ENCODE results near the gene SLC66A3.

Gene SLC66A3

GRCh38 chr2:11155381-11156035 lies at the start of gene SLC66A3:
TSS of gene SLC66A3 (plus strand) at chr2:11155467. CDS start at chr2:11155547, 80 bp downstream.
- no peak for DNase-seq (ENCODE audit: low spot score)

DNA sequence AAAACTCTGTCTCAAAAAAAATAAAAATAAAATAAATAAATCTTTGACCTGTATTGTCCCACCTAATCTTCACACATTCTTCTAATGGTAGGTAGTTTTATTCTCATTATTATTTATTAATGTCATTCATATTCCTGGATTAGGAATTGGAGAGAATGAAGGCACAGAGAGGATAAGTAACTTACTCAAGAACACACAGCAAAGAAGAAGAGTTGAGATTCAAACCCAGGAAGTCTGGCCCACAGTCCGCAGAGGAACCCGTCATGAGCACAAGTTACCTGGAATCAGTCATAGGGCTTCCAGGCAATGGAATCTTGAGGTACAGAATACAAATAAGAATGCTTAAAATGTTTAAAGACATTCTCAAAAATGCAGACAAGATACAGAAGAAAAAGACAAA lies 46.3 kb upstream of the SLC66A3 start:
- DNase-seq (ENCODE audit: low spot score): no peak

DNA sequence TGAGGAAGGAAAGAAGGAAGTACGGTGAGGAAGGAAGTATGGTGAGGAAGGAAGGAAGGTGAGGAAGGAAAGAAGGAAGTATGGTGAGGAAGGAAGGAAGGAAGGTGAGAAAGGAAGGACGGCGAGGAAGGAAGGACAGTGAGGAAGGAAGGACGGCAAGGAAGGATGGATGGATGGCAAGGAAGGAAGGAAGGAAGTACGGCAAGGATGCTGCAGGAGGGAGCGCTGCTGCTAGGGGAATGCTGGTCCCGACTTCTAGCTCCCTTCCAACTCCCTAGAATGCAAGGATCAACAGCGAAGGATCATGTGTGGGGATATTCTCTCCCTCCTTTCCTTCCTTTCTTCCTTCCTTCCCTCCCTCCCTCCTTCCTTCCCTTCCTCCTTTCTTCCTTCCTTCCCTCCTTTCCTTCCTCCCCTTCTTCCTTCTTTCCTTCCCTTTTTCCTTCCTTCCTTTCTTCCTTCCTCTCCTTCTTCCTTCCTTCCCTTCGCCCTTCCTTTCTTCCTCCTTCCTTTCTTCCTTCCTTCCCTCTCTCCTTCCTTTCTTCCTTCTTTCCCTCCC lies 42.3 kb upstream of the SLC66A3 start:
- DNase-seq (ENCODE audit: low spot score): no peak

GRCh38 chr2:11117776-11118175 lies 37.5 kb upstream of the SLC66A3 start:
- DNase-seq (ENCODE audit: low spot score): no peak

DNA sequence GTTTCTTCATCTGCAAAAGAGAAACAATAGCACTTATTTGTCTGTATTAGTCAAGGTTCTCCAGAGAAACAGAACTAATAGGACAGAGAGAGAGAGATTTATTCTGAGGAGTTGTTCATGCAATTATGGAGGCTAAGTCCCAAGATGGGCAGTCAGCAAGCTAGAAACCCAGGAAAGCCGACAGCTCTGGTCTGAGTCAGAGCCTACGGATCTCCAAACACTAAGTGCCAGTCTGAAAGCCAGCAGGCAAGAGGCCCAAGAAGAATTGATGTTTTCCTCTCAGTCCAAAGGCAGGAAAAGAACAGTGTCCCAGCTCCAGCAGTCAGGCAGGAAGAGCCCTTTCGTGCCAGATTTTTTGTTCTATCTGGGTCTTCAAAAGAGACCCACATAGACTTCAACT lies 36.5 kb upstream of the SLC66A3 start:
- DNase-seq (ENCODE audit: low spot score): no peak

- DNase-seq (ENCODE audit: low spot score): no peak
These were observed 34.0 kb upstream of the SLC66A3 start for GRCh38 chr2:11121099-11121822.

DNA sequence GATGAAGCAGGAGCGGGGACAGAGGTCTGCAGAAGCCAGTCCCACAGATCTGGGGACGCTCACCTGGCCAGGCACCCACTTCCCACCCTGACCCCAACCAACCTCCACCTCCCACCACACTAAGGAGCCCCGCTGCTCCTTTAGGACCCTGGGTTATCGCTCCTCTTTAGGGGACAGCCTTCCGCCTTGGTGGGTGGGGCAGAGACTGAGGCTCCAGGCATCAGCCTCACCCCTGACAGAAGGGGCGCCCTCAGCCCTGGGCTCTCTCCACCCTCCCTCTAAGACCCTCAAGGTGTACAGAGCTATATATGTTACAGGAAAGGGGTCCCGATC lies 33.5 kb upstream of the SLC66A3 start:
- DNase-seq (ENCODE audit: low spot score): no peak

- DNase-seq (ENCODE audit: low spot score): no peak
These were observed 32.9 kb upstream of the SLC66A3 start for GRCh38 chr2:11122380-11122779.

DNA sequence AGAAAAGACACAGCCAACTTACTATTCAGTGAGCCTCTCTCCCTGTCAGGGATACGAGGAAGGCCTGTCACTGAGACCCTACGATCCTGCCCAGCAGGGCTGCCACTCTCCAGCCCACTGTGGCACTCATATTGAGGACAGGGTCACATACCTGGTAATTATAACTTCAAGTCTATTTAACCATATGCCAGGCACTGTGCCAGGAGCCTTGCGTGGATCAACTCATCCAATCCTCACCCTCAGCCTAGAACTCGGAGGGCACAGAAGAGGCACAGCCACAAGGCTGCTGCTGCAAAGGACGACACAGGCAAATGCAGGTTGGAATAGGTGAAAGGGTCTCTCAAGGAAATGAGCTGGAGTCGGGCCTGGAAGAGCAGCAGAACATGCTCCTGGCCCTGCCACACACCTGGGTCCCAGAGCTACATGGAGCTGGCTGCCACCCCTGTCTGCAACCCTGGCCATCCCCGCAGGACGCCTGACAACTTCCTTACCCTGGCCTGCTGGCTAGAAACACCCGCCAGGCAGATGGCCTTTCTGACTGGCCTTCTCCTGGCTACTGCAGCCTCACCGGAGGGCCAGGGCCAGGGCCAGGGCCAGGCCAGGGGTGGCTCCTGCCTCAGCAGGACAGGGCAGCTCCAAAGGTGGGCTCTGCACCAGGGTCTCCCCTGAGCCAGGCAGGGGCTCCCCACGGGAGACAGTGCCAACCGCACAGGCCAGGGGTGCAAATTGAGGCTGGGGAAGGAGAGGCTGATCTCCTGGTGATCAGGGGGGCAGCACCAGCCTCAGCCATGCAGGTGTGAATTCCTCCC lies 32.1 kb upstream of the SLC66A3 start:
- no peak for DNase-seq (ENCODE audit: low spot score)

DNA sequence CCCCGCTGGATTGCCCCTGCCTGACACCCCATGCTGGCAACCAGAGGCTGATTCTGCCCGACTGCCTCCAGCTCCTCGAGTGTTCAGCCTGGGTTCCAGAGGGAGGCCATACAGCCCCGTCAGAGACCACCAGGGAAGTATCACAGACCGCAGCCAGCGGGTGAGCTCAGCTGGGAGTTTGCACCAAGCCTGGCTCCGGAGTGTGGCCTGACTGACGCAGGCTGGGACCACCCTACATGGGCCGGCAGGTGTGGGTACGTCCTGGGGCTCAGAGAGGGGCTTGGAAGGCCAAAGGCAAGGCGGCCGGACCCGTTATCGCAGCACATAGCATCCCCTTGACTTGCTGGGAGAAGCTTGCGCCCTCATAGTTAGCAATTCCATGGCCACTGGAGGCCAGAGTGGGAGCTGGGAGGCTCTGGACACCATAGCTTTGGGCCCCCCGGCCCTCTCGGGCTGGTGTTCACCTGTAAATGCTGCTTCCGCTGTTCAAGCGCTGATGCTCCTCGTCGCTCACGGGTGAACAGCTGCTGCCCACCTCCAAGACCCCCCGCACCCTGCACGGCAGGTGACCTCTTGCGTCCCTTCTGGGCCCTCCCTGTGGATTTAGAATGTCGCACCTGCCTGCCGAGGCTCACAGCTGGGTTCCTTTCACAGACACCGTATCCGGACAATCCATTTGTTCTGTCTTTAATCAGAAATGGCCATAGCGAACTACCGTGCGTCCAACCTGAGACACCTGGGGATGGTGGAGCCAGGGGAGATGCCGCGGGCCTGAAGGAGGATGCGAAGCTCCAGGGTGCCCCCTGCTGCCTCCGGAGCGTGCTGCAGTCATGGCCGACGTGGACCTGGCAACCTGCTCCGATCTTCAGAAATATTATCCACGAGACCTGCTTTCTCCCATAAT lies 31.2 kb upstream of the SLC66A3 start:
- DNase-seq (ENCODE audit: low spot score): no peak

- DNase-seq (ENCODE audit: low spot score): no peak
These were observed 30.6 kb upstream of the SLC66A3 start for GRCh38 chr2:11124760-11125068.

- DNase-seq (ENCODE audit: low spot score): no peak
These were observed 27.5 kb upstream of the SLC66A3 start for GRCh38 chr2:11127761-11128160.

DNA sequence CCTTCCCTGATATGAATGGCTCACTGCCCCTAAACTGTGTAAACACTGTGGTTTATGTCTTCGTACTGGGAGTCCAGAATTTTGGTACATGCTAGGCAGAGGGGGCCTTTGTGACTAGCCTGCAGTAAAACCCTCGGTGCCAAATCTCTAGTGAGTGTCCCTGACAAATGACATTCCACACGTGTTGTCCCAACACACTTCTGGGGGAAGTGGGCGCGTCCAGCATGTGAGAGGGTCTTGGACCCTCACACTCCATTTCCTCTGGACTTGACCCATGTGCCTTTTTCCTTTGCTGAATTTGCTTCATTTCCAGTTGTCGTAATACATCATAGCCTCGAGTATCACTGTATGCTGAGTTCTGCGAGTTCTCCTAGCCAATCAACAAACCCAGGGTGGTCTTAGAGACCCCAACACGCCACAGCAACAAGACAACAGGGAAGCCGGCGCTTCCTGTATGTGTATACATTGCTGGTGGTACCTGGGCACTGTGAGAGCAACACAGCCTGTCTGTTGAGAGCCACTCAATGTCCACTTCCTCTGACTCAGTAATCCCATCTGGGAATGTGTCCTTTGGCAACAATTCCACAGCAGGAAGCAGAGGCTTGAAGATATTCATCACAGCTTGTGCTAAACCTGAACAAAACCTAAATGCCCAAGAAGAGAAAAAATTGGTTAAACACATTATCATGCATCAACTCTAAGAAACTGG lies 26.9 kb upstream of the SLC66A3 start:
- no peak for DNase-seq (ENCODE audit: low spot score)

DNA sequence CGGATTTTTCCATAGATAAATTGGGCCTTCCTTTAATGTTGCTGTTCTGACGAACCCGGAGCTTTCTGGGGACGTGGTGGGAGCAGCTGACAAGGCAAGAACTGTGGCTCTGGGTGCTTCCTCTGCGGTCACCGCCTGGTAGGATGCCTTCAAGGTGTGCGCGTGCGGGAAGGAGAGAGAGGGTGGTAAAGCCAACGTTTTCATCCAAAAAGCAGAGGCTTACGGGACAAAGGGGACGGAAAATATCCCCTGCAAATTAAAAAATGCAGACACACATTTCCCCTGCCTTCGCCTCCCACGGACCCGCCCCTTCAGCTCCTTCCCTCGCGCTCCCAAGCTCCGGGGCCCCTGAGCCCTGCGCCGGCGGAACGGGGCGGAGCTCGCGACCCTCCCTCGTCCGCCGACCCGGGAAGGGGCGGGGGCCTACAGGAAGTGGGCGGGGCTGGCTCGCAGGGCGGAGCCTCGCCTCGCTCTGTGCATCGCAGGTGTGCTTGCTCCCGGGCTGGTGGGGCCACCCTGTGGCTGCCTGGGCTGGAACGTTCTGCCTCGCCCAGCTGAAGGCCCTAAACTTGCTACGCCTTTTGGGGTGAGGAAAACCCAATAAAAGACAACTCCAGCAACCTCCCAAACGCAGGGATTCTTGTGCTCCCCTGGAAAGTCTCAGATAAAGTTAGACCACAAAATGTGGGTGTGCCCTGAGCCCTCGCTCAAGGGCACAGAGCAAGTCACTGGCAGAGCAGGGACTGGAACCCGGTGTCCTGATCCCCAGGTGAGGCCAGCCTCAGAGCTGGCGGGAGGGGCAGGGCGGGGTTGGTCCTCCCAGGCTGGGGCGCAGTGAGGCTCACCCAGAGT lies 25.4 kb upstream of the SLC66A3 start:
- DNase-seq (ENCODE audit: low spot score): peak; percentile 85

- DNase-seq (ENCODE audit: low spot score): no peak
These were observed 23.9 kb upstream of the SLC66A3 start for GRCh38 chr2:11131166-11131920.

DNA sequence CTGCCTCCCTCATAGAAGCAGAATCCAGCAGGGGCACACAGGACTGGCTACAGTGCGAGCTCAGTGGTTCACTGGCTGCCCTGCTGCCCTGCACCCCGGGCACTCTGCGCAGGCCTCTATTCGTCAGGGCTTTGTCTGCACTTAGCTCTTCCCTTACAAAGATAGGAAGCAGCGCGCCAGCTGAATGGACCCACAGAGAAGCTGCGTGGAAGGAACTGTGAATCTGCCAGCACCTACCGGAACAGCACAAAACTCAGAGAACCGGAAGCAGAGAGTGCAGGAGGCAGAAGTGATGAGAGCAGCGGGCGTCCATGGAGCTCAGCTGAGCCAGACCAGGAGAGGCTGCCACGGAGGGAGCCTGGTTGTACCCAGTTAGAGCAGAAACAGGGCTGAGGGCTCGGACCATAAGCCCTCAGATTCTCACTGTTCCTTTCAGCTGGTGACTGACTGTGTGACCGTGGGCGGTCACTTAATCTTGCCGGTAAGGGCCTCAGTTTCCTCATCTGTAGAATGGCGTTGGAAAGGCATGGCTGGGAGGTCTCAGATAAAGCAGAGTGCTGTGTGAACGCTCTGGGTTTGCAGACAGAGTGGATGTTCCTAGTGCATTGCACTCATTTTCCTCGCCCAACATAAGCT lies 23.1 kb upstream of the SLC66A3 start:
- no peak for DNase-seq (ENCODE audit: low spot score)

- DNase-seq (ENCODE audit: low spot score): no peak
These were observed 21.9 kb upstream of the SLC66A3 start for GRCh38 chr2:11133238-11133935.

DNA sequence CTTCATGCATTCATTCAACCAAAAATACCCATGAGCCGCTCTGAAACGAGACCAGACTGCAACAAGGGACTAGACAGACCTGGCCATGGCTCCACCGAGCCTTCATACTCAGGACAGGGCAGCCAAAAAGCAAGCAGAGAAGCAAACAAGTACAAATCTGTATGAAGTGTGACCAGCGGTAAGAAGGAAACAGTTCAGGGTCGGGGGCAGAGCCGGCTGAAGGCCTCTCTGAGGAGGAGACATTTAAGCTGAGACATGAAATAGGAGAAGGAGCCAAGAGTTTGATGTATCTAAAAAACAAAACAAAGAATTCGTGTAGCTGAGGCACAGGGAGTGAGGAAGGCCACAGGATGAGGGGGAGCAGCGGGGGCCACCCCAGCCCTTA lies 21.3 kb upstream of the SLC66A3 start:
- no peak for DNase-seq (ENCODE audit: low spot score)
